ENCODE measurements around the gene SORBS2.

- TF ChIP-seq CTCF (IDR thresholded peaks at IDR 0.05) = no peak
- no peak for TF ChIP-seq POLR2A (IDR thresholded peaks at IDR 0.05)
These were observed 100.3 kb downstream of the SORBS2 start for GRCh38 chr4:185711726-185712125.

Measured in suprapubic skin (tissue), 3 donors.